ENCODE data around the gene LRIT2.

Gene LRIT2

GRCh38 chr10:84194424-84195043 lies 30.8 kb downstream of the LRIT2 start, which contains the start of gene CDHR1:
TSS of gene CDHR1 (plus strand) at chr10:84194537. CDS start at chr10:84194761, 224 bp downstream.
- no peak for DNase-seq (ENCODE audit: extremely low read depth, low read depth)
- no peak for TF ChIP-seq CTCF (IDR thresholded peaks at IDR 0.05; ENCODE audit: low read depth, low read length)

DNA sequence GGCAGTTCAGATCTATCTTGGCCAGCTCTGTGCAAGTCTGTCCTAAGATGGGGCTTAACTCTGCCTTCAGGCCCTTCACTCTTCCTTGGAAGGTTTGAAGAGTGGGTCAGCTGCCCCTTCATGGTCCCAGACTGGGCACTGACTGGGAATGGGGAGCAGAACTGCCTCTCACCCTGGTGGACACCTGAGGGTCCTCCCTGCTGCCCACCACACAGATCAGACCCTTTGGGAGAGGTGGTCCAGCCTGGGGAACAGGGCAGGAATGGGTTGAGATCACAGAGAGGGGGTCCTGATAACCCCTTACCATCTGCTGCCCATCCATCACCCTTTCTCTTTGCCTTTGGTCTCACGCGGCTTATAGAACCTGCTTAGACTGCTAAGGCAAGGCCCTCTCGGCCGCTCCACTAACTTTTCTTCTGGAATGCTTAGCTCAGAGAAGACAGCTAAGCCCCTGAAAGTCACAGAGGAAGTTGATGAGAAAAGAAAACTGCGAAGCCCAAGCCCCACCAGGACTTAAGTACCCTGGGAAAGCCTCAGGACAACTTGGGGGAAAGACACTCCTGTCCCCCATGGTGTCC lies 31.4 kb downstream of the LRIT2 start:
- TF ChIP-seq CTCF (IDR thresholded peaks at IDR 0.05; ENCODE audit: low read depth, low read length), result no peak

GRCh38 chr10:84193327-84193726 lies 32.0 kb downstream of the LRIT2 start:
- TF ChIP-seq CTCF (IDR thresholded peaks at IDR 0.05; ENCODE audit: low read depth, low read length), result no peak
- no peak for DNase-seq (ENCODE audit: extremely low read depth, low read depth)

More for the DNA sequence above, 31.4 kb downstream of the LRIT2 start:
- no peak for DNase-seq (ENCODE audit: extremely low read depth, low read depth)

DNA sequence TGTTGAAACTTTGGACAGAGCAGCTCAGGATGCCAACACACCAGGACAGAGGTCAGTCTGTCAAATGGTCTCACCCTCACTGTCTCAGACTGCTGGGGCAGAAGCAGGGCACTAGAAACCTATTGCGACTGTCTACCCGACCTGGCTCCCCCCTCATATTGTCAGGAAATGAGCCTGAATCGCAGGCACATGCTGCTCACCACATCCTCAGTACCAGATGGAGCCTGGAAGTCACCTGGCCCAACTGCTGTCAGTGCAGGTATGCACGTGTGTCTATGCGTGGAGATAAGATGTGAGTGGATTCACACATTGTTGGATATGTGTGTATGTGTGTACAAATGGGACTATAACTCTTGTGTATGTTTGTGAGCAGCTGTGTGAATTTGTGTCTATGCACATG lies 34.2 kb downstream of the LRIT2 start:
- no peak for TF ChIP-seq CTCF (IDR thresholded peaks at IDR 0.05; ENCODE audit: low read depth, low read length)
- no peak for DNase-seq (ENCODE audit: extremely low read depth, low read depth)

- no peak for TF ChIP-seq CTCF (IDR thresholded peaks at IDR 0.05; ENCODE audit: low read depth, low read length)
- no peak for DNase-seq (ENCODE audit: extremely low read depth, low read depth)
Observed at GRCh38 chr10:84190621-84191020, 34.7 kb downstream of the LRIT2 start.

GRCh38 chr10:84188815-84189214 lies 36.5 kb downstream of the LRIT2 start:
- no peak for TF ChIP-seq CTCF (IDR thresholded peaks at IDR 0.05; ENCODE audit: low read depth, low read length)
- no peak for DNase-seq (ENCODE audit: extremely low read depth, low read depth)

- TF ChIP-seq CTCF (IDR thresholded peaks at IDR 0.05; ENCODE audit: low read depth, low read length), result no peak
- DNase-seq (ENCODE audit: extremely low read depth, low read depth), result no peak
Observed at GRCh38 chr10:84185526-84186175, 39.7 kb downstream of the LRIT2 start.
